Measurements from ENCODE around the gene ZBTB5.

GRCh38 chr9:37405350-37405749 is 59.9 kb downstream of the ZBTB5 start:
- TF ChIP-seq POLR2A (IDR thresholded peaks at IDR 0.05) (no peak), POLR2AphosphoS5 (IDR thresholded peaks at IDR 0.05) (no peak), CTCF (IDR thresholded peaks at IDR 0.05) (no peak)
